NCI-H1048 (cell line): ENCODE measurements around the gene ERBB4.
A peak's percentile ranks its signal among the peaks of the same experiment; 100 is the strongest.
"Not testable (repeated sequence)": the region's sequence is repeated elsewhere in the genome, so short reads cannot be mapped to it uniquely, and the experiment has no call there.

Source experiments
- DNase-seq: peaks from one replicate; lab custom pipeline; 2025; lab: John Stamatoyannopoulos, UW

ERBB4 gene

DNA sequence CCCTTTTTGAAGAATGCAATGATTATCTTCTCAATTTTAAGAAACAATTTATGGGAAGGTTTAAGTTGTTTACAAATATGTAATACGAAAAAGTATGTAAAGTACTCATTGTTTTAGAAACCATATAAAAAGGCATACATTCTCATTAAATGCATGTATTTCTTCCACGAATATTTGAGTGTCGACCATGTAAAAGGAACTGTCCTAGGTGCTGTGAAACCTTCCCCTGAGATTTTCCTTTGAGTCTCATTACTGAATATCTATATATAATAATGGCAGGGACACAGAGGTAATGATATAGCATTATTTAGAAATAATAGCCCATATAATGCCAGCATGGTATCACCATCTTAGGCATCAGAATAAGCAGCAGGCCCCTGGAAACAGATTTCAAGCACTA is 239.3 kb downstream of the ERBB4 start:
- no peak for DNase-seq

DNA sequence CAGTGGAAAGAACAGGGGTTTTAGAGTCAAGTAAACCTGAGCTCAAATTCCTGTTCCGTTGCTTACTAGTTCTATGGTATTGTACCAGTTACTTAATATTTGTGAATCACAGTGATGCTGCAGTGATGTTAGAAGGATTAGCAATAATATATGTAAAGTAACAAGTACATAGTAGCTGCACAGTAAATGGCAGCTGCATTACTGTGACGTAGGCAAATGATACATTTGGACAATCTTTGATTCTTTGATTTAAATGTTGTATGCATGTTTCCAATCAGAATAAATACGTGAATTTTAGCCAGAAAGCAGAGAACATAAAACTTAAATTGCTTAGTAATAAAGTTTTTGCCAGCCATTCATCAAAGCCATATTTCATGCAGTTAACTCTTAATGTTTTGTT is 243.0 kb downstream of the ERBB4 start:
- DNase-seq, result no peak

GRCh38 chr2:212294816-212295215 is 243.8 kb downstream of the ERBB4 start:
- DNase-seq, result no peak

- DNase-seq, result no peak
These were observed 249.3 kb downstream of the ERBB4 start for GRCh38 chr2:212289301-212289700.

DNA sequence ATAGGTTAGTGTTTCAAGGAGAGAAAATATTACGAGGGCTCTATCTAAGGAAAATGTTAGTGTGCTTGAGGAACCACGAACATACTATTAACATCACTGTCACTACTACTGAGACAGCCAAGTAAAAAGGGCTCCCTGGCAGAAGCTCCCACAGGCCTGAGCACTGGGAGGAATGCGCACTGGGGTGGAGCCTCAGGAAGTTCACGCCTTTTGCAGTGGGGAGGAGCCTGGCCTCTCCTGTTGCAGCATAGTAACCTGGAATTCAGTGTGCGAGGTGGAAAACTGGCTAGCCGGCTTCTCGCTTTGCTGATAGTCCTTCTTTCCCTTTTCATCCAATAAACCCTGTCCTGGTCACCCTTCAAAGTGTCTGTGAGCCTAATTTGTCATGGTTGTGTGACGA is 250.3 kb downstream of the ERBB4 start:
- DNase-seq, result no peak

DNA sequence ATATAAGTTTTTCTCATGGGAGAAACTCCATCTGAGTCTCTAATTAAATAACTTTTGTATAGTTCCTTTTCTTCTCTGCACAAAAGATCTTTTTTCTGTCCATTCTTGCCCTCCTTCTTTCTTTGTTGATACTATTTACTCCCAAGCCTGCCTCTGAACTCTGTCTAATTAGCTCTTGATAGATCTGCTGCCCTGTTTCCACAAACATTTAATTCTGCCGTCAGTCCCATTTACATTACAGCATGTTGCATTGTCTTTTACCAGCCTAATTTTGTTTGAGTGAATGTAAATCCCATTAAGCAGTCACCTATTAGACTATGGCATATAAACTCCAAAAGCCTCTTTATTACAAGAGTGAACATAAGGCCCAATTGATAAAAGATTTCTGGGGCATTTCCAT is 254.4 kb downstream of the ERBB4 start:
- DNase-seq, result no peak

DNA sequence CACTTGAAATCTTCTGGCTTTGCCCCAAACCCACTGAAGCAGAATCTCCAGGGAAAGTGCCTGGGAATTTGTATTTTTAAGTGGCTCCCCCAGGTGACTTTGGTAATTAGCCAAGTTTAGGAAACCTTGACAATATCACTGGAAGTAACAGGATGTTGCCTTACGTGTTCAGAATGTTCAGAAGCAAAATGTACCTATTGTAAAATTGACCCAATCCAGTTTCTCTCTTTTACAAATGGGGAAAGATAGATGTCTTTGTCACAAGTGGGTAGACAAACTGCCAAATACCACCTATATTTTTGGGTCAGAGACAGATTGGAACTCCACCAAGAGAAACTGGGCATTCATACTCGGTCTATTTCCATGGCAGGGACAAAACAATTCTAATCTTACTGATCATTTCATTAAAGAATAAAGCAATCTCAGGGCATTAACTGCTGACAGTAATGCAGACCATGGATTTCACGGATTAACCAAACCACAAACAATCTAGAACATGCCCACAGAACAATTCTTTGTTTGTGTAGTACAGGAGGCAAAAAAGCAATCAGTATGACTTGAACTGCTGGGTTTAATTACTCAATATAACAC is 255.8 kb downstream of the ERBB4 start:
- DNase-seq, result no peak

GRCh38 chr2:212276813-212277212 is 261.8 kb downstream of the ERBB4 start:
- DNase-seq, result no peak

DNA sequence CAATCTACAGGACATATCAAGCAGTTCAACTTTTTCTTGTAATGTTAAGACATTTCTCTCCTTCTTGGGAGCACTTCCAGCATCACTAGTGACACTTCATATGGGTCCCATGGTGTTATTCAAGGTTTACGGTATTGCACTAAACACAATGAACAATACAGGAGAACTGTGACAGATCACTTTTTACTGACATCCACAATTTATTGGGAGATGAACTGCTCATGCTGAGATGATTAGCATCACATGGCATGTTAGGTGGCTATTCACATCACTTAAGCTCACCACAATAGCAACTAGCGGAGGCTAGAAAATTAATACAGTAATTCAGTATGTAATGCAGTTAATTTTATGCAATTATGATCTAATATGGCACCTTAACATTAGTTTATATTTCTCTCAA is 264.4 kb downstream of the ERBB4 start:
- DNase-seq, result no peak

DNA sequence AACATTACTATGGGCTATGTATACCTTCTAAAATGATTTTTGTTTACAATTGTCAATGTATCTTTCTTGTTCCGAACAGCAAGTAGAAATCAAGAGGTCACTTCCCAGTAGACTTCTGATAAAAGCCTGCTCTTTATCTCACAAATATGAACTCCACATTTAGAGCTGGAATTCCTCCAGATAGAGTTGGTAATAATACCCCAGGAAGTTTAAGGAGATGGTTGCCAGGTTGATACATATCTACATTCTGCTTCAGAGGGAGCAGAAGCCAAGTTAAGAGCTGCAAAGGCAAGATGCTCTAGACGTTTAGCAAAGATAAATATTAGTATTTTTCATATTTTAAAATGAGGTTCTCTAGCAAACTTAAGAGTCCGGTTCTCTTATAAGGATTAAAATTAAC is 267.0 kb downstream of the ERBB4 start:
- DNase-seq, result no peak

DNA sequence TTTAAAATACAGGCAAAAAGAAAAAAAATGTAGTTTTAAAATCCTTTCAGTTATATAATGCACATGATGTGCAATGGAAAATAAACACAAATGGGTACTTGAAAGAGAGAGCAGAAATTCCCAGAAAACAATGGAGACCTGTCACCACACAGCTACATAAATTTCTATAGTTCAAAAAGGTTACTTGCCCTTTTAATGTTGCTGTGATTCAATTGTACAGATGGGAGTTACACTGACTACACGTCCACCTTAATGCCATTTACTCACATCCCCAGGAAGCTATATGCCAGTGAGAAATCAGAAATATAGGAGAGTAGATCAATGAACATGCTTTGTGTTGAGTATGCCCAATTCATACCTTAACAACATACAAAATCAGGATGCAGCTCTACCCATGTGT is 269.6 kb downstream of the ERBB4 start:
- DNase-seq, result no peak

- DNase-seq, result no peak
These were observed 272.3 kb downstream of the ERBB4 start for GRCh38 chr2:212266297-212266696.

DNA sequence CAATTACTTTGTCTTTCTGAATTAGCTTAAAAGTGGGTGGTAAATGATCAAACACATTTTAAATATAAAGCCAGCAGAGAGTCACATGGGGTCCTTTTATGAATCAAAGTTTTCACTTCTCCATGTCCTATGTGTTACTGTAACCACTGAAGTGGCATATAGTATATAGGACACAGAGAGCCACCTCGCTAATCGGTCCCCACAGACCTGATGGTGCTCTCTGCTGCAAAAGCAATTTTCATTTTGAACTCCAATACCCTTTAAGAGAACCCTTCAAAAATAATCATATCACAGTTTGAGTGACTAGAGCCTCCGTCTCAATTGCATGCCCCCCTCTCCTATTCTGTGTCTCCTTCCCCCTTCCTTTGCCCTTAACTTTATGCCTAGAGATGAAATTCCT is 272.8 kb downstream of the ERBB4 start:
- no peak for DNase-seq

DNA sequence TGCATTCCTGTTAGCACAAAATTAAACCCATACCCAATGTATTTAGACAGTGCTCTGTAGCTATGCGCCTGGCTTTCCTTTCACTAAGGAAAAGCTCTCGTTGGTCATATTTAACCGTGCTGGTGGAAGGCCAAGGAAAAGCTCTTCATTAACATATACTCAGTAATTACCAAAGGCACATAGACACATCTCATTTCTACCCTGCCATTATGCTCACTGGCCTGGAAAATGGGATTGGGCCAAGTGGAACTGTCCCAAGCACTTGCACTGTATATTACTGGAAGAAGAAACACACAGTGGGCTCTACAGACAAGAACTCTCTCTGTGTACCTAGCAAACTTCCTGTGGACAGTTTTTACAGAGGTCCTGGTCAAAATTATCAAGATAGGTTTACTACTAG is 274.4 kb downstream of the ERBB4 start:
- DNase-seq, result no peak

- no peak for DNase-seq
These were observed 279.4 kb downstream of the ERBB4 start for GRCh38 chr2:212259226-212259625.

DNA sequence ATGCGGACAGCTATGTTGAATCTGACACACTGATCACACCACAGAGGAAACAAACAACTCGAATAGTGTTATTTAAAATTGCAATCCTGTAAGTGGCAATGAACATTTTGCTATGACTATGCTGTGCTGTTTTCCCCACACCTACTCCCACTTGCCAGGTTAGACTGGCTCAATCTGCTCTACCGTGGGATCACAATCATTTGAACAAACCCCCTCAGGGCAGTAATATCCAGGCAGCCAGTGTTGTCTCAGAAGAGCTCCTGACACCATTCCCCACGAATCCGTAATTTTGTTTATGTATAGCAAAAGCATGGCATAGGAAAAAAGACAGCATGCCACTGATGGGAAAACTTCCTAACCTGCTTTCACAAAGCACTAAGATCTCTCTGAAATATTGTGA is 284.3 kb downstream of the ERBB4 start:
- DNase-seq, result peak; percentile 62

DNA sequence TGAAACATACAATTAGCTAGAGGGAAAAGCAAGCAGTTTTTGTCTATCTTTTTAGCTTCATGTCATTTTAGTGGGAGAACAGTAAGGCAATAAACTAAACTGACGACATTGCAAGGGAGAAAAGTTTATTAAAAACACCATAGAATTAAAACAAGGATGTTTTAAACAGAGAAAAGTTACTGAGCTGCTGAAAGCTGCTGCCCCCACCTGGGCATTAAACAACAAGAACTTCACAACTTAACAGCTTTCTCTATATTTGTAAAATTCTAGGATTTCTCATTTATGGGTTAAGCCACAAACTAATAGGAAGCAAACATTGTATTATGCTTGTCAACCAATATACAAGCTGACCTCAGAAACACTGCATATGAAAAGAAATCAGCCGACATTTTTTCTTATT is 289.2 kb downstream of the ERBB4 start:
- DNase-seq, result no peak

- no peak for DNase-seq
These were observed 292.7 kb downstream of the ERBB4 start for GRCh38 chr2:212245880-212246279.

DNA sequence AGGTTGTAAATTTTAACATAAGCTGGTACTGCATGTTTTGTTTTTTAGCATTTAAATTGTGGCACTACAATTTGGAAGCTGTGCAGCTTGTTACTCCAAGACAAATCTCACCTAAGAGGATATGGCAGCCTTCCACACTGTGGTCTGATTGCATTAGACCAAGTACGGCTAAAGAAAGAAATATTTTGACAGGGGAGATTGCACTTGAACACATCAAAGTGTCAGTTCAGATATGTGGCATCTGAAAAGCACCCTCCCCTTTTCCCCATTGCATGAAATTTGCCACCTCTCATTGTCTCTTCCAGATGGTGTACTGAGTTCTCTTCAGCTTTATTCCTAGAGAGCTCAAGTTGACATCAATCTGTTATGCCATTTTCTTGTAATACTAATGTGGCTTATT is 295.9 kb downstream of the ERBB4 start:
- DNase-seq, result no peak

- not testable (repeated sequence) for DNase-seq
These were observed 300.4 kb downstream of the ERBB4 start for GRCh38 chr2:212238152-212238551.

GRCh38 chr2:212237350-212238095 is 301.1 kb downstream of the ERBB4 start:
- no peak for DNase-seq

GRCh38 chr2:212228743-212229171 is 309.8 kb downstream of the ERBB4 start:
- DNase-seq, result no peak

- DNase-seq, result peak; percentile 35
These were observed 310.8 kb downstream of the ERBB4 start for GRCh38 chr2:212227755-212228154.

- DNase-seq, result no peak
These were observed 312.5 kb downstream of the ERBB4 start for GRCh38 chr2:212226114-212226513.
